Sigmoid colon (tissue), 7 donors: ENCODE data around the gene ENAH. TPM values are rescaled to one million over a fixed set of nuclear protein-coding genes. Genes with fewer than 3 reads are reported as not detected.

ENCODE experiments used
- DNase-seq: peaks from one replicate; pipeline ENCODE4 v3.0.0-alpha.2; 2019
- H3K27ac ChIP-seq, 4 donors: fragments of 200-600 bp; sonication (generic); one replicate each; pipeline ENCODE4 v1.5.1; 2016 to 2019; ENCODE audit warnings: mild to moderate bottlenecking in 1 of 4
- H3K27me3 ChIP-seq, 3 donors: fragments of 200-600 bp; sonication (generic); one replicate each; pipeline ENCODE4 v1.5.1; 2019; ENCODE audit warnings: mild to moderate bottlenecking in 1 of 3
- H3K36me3 ChIP-seq, 4 donors: fragments of 200-600 bp; sonication (generic); one replicate each; pipeline ENCODE4 v1.5.1; 2016 to 2019
- H3K4me1 ChIP-seq, 4 donors: fragments of 200-600 bp; sonication (generic); one replicate each; pipeline ENCODE4 v1.5.1; 2017 to 2019
- H3K4me3 ChIP-seq, 4 donors: fragments of 200-600 bp; sonication (generic); one replicate each; pipeline ENCODE4 v1.5.1; 2017 to 2019; ENCODE audit warnings: mild to moderate bottlenecking in 2 of 4, moderate library complexity in 1 of 4
- H3K9me3 ChIP-seq, 4 donors: fragments of 200-600 bp in 3 of 4; sonication (generic) in 3 of 4; one replicate each; pipeline versions ENCODE4 v1.5.1 to v1.6.1; 2013 to 2019
- EP300 ChIP-seq, 4 donors: sonication (generic); formaldehyde crosslinking; IDR thresholded peaks; one replicate each; pipeline ENCODE4 v1.6.1; 2017; ENCODE audit warnings: antibody characterized with exemption in 4 of 4
- POLR2A ChIP-seq, 2 donors: fragments of 450-650 bp; IDR thresholded peaks; one replicate each; pipeline ENCODE4 v1.6.1; 2016; ENCODE audit warnings: antibody characterized with exemption in 2 of 2, mild to moderate bottlenecking in 2 of 2, moderate library complexity in 2 of 2
- POLR2AphosphoS5 ChIP-seq, 4 donors: sonication (generic); formaldehyde crosslinking; IDR thresholded peaks; one replicate each; pipeline ENCODE4 v1.6.1; 2017; ENCODE audit warnings: antibody characterized with exemption in 4 of 4
- WGBS, 2 donors: extraction: QIAGEN DNeasy Blood & Tissue Kit; methylation state at CpG; one replicate each; pipeline ENCODE4 v1.1.7; 2013; 5-methylcytosine and 5-hydroxymethylcytosine counted together
- intact Hi-C: fragments of 100-400 bp; cut with DNase I; formaldehyde crosslinking; loops from one replicate; pipeline ENCODE4 v1.15.1; 2023
- polyA plus RNA-seq, 3 donors: library from polyadenylated mRNA; stranded (reverse); fragments of 200-250 nt; gene quantifications; one replicate each; pipeline ENCODE4 v1.2.3, GENCODE V29; 2013
- total RNA-seq, 4 donors: library from RNA; depleted of rRNA; stranded (reverse); fragments of >200 nt; gene quantifications; one replicate each; pipeline ENCODE4 v1.1.0, GENCODE V29; 2016
- TF ChIP-seq, protein P1 (sequence below), 4 experiments: fragments of 450-650 bp in 3 of 4; fragments of 200-600 bp in 1 of 4; IDR thresholded peaks; one replicate each; pipeline ENCODE4 v1.5.1; 2016 to 2019; ENCODE audit warnings: antibody characterized with exemption in 4 of 4, mild to moderate bottlenecking in 3 of 4, moderate library complexity in 2 of 4
- donor health status: healthy with polysubstance abuse.
- donor health status: Bipolar disorder and iron deficiency.
- donor health status: healthy.

ENAH gene
- total and polyA plus RNA-seq, 7 donors, result 9.6 to 197 (median 92.2) TPM

DNA sequence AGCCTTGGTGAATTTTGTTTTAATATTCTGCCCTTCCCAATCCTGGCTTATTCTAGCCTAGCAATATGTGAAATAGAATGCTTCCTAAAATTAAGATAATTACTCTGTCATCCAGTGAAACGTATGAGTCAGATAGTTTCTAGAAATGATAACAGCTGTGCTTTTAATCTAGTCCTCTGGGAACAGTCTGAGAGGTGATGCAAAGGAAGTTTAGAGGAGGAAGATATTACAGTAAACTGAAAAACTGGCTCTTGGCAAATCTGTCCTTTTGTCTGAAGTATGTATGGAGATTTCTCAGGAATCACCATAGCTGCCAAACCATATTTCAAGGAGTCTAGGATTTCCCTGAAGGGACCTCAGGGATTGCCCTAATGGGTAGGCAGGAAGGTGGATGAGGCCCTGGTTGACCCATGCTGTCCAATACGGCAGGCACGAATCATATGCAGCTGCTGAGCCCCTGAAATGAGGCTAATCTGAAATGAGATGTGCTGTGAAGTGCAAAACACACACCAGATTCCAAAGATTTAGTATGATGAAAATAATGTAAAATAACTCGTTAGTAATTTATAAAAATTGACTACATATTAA, 154.3 kb downstream of the ENAH start:
- DNase-seq, result no peak
- peak overlapping the region in 1 of 4 donors; percentile 16 for H3K27ac ChIP-seq
- intact Hi-C loops, result no loop called here
- no peaks in the 10 kb centered on the region for H3K27me3 ChIP-seq
- WGBS, 2 donors, result 71 to 78% methylated on average over 4 of the region's 4 CpGs
- H3K9me3 ChIP-seq, result no peaks in the 10 kb centered on the region
- TF ChIP-seq, protein P1, sequence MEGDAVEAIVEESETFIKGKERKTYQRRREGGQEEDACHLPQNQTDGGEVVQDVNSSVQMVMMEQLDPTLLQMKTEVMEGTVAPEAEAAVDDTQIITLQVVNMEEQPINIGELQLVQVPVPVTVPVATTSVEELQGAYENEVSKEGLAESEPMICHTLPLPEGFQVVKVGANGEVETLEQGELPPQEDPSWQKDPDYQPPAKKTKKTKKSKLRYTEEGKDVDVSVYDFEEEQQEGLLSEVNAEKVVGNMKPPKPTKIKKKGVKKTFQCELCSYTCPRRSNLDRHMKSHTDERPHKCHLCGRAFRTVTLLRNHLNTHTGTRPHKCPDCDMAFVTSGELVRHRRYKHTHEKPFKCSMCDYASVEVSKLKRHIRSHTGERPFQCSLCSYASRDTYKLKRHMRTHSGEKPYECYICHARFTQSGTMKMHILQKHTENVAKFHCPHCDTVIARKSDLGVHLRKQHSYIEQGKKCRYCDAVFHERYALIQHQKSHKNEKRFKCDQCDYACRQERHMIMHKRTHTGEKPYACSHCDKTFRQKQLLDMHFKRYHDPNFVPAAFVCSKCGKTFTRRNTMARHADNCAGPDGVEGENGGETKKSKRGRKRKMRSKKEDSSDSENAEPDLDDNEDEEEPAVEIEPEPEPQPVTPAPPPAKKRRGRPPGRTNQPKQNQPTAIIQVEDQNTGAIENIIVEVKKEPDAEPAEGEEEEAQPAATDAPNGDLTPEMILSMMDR (IDR thresholded peaks at IDR 0.05), result no peak
- TF ChIP-seq EP300 (IDR thresholded peaks at IDR 0.05), result no peak
- TF ChIP-seq POLR2AphosphoS5 (IDR thresholded peaks at IDR 0.05), result no peak
- TF ChIP-seq POLR2A (IDR thresholded peaks at IDR 0.05), result no peak
- no peak overlapping the region for H3K4me3 ChIP-seq
- H3K36me3 ChIP-seq, result peaks cover 0 to 30% (median 0%) of the 10 kb centered on the region in 4 donors
- H3K4me1 ChIP-seq, result peaks cover 0 to 3% (median 0%) of the 10 kb centered on the region in 4 donors

GRCh38 chr1:225494789-225495359, 158.0 kb downstream of the ENAH start:
- Histone ChIP-seq H3K36me3 (peaks cover 0 to 30% (median 0%) of the 10 kb centered on the region in 4 donors), H3K4me3 (no peak overlapping the region), H3K27ac (no peak overlapping the region), H3K4me1 (peaks cover 0 to 3% (median under 1%) of the 10 kb centered on the region in 4 donors), H3K27me3 (no peaks in the 10 kb centered on the region), H3K9me3 (no peaks in the 10 kb centered on the region)
- 72 to 76% methylated on average over 7 of the region's 7 CpGs for WGBS, 2 donors
- TF ChIP-seq POLR2AphosphoS5 (IDR thresholded peaks at IDR 0.05), result no peak
- TF ChIP-seq, protein P1 (IDR thresholded peaks at IDR 0.05), result no peak
- TF ChIP-seq POLR2A (IDR thresholded peaks at IDR 0.05), result no peak
- TF ChIP-seq EP300 (IDR thresholded peaks at IDR 0.05), result no peak
- intact Hi-C loops, result no loop called here
- no peak for DNase-seq

- H3K27ac ChIP-seq, result no peak overlapping the region
- H3K9me3 ChIP-seq, result no peaks in the 10 kb centered on the region
- TF ChIP-seq, protein P1 (IDR thresholded peaks at IDR 0.05), result no peak
- TF ChIP-seq EP300 (IDR thresholded peaks at IDR 0.05), result no peak
- no peak for TF ChIP-seq POLR2AphosphoS5 (IDR thresholded peaks at IDR 0.05)
- TF ChIP-seq POLR2A (IDR thresholded peaks at IDR 0.05), result no peak
- H3K4me1 ChIP-seq, result peaks cover 0 to 12% (median 9%) of the 10 kb centered on the region in 4 donors
- H3K4me3 ChIP-seq, result no peak overlapping the region
- H3K27me3 ChIP-seq, result no peaks in the 10 kb centered on the region
- intact Hi-C loops, result no loop called here
- no peak for DNase-seq
- 36 to 84% methylated on average over 6 of the region's 6 CpGs for WGBS, 2 donors
- peaks cover 0 to 28% (median 0%) of the 10 kb centered on the region in 4 donors for H3K36me3 ChIP-seq
Observed at GRCh38 chr1:225493591-225494246, 159.2 kb downstream of the ENAH start.

DNA sequence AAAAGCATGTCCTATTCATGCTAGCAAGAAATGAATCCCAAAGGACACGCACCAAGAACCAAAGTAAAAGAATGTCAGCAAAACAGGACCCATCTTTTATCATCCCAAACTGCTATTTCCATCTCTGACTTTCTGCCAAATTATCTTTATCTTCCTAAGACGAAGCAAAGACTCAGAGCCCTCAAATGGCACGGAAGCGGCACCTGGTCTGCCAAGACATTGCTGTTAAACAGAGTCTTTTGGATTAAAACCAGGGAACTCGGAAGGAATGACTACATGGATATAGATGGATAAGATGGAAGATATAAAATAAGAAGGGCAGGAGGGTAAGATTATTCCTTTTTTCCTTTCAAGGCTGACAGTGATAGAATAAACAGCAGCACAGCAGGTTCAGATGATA, 164.2 kb downstream of the ENAH start:
- peak; percentile 61 for DNase-seq
- TF ChIP-seq POLR2AphosphoS5 (IDR thresholded peaks at IDR 0.05) (no peak), EP300 (IDR thresholded peaks at IDR 0.05) (no peak), POLR2A (IDR thresholded peaks at IDR 0.05) (no peak)
- TF ChIP-seq, protein P1 (IDR thresholded peaks at IDR 0.05), result no peak
- H3K9me3 ChIP-seq, result no peaks in the 10 kb centered on the region
- H3K4me1 ChIP-seq, result peaks cover 0 to 33% (median 17%) of the 10 kb centered on the region in 4 donors
- 83 to 86% methylated on average over 5 of the region's 5 CpGs for WGBS, 2 donors
- peak overlapping the region in 1 of 4 donors; percentile 12 for H3K4me3 ChIP-seq
- no peaks in the 10 kb centered on the region for H3K36me3 ChIP-seq
- H3K27me3 ChIP-seq, result no peaks in the 10 kb centered on the region
- H3K27ac ChIP-seq, result peak overlapping the region; percentile 39 to 75 (median 48)
- intact Hi-C loops, result no loop called here
